ENCODE results near the gene ZFP2.

The ZFP2 gene

DNA sequence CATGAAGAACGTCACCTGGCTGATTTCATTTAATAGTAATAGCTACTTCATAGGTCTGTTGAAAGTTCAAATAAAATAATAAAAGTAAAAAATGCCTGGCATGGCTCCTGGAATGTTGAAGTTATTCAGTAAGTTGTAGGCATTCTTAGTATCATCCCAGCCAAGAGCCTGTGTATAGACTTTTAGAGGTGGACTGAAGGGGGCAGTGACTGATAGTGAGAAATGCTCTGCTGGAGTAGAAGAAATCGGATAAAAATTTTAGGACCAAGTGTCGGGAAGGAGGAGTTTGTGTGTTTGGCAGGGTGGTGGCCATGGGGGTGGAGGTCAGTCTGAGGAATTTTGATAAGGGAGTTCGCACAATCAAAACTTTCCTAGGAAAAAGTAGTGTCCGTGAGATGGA is 3.6 kb downstream of the ZFP2 start:
- FAIRE-seq (no peak), DNase-seq (ENCODE audit: insufficient read length, low spot score) (no peak)
- TF ChIP-seq POLR2A (IDR thresholded peaks at IDR 0.05; ENCODE audit: low read depth, low read length), result no peak

- DNase-seq (ENCODE audit: insufficient read length, low spot score), result no peak
- no peak for TF ChIP-seq POLR2A (IDR thresholded peaks at IDR 0.05; ENCODE audit: low read depth, low read length)
- FAIRE-seq, result no peak
Observed at GRCh38 chr5:178902849-178903248, 7.1 kb downstream of the ZFP2 start.

DNA sequence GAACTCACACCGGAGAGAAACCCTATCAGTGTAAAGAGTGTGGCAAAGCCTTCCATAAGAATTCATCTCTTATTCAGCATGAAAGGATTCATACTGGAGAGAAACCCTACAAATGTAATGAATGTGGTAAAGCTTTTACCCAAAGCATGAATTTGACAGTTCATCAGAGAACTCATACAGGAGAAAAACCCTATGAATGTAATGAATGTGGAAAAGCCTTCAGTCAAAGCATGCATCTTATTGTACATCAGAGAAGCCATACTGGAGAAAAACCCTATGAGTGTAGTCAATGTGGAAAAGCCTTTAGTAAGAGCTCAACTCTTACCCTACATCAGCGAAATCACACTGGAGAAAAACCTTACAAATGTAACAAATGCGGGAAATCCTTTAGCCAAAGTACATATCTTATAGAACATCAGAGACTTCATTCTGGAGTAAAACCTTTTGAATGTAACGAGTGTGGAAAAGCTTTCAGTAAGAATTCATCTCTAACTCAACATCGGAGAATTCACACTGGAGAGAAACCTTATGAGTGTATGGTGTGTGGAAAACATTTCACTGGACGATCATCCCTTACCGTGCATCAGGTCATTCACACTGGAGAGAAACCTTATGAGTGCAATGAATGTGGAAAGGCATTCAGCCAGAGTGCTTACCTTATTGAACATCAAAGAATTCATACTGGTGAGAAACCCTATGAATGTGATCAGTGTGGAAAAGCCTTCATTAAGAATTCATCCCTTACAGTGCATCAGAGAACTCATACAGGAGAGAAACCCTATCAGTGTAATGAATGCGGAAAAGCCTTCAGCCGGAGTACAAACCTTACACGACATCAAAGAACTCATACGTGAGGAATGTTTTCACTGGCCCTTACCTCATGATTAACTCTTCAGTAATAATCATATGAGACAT is 36.4 kb downstream of the ZFP2 start:
- DNase-seq (ENCODE audit: insufficient read length, low spot score) (no peak), FAIRE-seq (no peak)
- TF ChIP-seq POLR2A (IDR thresholded peaks at IDR 0.05; ENCODE audit: low read depth, low read length), result no peak

DNA sequence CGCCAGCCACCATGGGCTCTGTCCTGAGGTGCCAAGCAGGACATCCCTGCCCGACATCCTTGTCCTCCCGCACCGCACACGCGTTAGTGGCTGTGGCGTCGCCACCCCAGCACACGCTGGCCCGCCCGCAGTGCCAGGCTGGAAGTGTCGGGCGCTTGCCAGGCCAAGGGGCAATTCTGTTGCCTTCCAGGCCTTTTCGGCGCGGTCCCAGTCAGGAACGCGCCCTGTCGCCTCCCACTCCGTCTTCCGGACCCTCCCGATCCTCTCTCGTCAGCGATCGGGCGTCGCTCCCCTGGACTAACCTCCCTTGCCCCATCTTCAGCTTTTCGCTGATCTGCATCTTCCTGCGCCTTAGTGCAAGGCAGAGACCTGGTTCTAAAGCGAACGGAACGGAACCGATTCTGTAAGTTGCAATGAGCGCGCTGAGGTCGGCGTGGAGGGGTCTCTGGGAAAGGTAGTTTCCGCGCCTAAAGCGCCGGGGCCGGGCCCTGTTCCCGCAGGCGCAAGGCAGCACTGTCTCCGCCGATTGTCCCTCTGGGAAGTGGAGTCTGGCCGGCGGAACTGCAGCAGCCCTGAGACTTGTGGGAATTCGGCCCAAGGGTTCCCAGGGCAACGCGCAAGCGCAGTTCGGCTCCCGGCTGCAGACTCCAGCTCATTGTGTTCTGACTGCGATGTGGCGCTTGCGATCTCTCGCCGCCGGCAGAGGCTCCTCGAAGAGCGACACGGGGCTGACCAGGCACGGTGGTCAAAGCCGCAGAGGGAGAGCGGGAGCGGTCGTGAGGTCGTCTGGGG is 45.1 kb downstream of the ZFP2 start, which contains the start of gene ZNF454:
Gene ZNF454, plus strand, starts transcription at position 630 of the 792 bp plus-strand sequence. CDS start 1,594 bp downstream, outside the sequence.
- DNase-seq (ENCODE audit: insufficient read length, low spot score), result no peak
- TF ChIP-seq POLR2A (IDR thresholded peaks at IDR 0.05; ENCODE audit: low read depth, low read length), result no peak
- FAIRE-seq, result no peak

DNA sequence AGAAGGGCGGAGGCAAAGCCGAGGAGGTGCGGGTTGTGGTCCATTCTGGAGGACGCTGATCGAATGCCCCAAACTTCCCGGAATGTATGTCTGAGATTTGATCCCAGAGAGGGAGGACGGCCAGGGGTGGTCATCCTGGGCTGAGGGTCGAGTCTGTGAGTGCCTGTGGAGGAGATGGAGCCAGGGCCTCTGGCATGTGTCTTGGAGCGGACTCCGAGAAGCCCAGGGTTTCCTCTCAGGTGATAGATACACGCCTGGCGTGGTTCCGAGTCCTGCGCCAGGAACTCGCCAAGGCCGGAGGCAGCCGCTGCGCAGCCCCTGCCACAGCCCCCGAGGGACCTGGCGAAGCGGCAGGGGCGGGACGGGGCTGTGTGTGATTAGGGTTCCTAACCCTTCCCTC is 45.6 kb downstream of the ZFP2 start:
- no peak for TF ChIP-seq POLR2A (IDR thresholded peaks at IDR 0.05; ENCODE audit: low read depth, low read length)
- DNase-seq (ENCODE audit: insufficient read length, low spot score) (no peak), FAIRE-seq (no peak)

DNA sequence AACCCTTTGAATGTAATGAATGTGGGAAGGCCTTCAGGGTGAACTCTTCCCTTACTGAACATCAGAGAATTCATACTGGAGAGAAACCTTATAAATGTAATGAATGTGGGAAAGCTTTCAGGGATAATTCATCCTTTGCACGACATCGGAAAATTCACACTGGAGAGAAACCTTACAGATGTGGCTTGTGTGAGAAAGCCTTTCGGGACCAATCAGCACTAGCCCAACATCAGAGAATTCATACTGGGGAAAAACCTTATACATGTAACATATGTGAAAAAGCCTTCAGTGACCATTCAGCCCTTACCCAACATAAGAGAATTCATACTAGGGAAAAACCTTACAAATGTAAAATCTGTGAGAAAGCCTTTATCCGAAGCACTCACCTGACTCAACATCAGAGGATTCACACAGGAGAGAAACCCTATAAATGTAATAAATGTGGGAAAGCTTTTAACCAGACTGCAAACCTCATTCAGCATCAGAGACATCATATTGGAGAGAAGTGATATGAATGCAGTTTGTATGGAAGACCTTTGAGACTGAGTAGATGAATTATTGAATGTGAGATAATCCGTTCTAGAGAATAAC is 69.8 kb downstream of the ZFP2 start:
- no peak for FAIRE-seq
- DNase-seq (ENCODE audit: insufficient read length, low spot score), result no peak
- no peak for TF ChIP-seq POLR2A (IDR thresholded peaks at IDR 0.05; ENCODE audit: low read depth, low read length)

- DNase-seq (ENCODE audit: insufficient read length, low spot score), result no peak
- TF ChIP-seq POLR2A (IDR thresholded peaks at IDR 0.05; ENCODE audit: low read depth, low read length), result no peak
- no peak for FAIRE-seq
Observed at GRCh38 chr5:178981381-178981780, 85.7 kb downstream of the ZFP2 start.
